UCSD-AML1 (cell line): ENCODE results near the gene COL16A1.

ENCODE experiments used
- DNase-seq: peaks from one replicate; lab custom pipeline; 2025; ENCODE audit not compliant: unreplicated experiment; lab: John Stamatoyannopoulos, UW

Gene COL16A1

DNA sequence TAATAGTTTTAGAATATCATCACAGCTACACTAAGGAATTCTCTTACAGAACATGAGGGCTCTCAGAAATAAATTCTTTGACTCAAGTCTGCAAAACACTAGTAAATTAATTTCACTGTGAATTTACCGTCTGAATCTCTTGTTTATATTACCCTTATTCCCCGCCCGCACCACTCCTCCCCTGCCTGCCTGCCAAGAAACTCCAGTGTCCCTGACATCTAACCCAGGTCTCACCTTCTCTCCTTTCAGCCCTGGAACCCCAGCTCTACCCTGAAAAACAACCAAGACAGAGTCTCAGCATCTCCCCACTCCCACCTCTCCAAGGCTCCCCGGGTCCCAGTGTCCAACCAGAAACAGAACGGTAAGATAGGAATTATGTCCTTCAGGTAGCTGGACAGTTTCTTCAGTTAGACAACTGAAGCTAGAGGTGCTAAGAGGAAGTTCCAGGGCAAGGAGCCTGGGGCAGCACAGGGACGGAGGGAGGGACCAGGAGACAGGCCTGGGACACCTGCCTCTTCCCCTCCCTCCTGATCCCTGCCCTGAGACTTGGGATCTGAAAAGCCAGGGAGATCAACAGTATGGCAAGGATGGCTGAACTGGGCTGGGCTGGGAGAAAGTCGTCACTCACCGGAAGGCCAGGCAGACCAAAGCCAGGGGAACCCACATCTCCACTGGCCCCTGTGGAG is 15.4 kb downstream of the COL16A1 start:
- no peak for DNase-seq

DNA sequence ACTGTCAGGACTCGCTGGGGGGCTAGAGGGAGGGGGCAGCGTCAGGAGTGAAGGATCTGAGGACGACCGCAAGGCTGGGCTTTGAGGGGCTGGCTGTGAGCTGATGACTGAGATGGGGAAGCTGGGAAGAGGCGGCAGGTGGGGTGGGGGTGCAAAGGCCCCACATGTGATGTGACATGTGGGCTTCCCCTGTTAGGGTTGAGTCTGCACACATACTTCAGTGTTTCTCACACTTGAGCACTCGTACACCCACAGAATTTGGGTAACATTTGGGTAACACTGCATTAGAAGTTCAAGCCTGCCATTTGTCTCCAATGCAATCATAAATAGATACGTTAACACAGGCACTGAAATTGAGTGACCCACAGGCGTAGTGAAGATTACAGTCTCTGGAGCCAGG is 16.2 kb downstream of the COL16A1 start:
- no peak for DNase-seq

- DNase-seq = no peak
Measured at GRCh38 chr1:31685795-31686194, 18.0 kb downstream of the COL16A1 start.

DNA sequence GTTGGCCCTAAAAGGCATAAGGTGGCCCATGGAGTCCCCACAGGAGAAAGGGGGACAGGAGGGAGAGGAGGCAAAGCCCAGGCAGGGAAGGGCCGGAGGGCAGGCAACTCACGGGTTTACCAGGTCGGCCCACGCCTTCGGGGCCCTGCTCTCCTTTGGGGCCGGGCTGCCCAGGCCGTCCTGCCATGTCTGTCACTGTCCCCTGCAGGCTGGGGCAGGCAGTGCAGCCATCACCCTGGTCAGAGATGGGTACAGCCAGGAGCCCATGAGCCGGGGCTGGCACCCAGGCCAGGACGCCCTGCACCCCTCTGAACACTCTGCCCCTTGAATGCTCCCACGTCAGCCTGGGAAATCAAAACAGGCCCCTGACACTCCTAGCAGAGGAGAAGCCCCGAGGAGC is 19.8 kb downstream of the COL16A1 start:
- peak; percentile 14 for DNase-seq

- DNase-seq = no peak
Measured at GRCh38 chr1:31681415-31681814, 22.4 kb downstream of the COL16A1 start.

GRCh38 chr1:31679676-31680230 is 24.1 kb downstream of the COL16A1 start:
- DNase-seq = no peak

- no peak for DNase-seq
Measured at GRCh38 chr1:31679091-31679490, 24.7 kb downstream of the COL16A1 start.

GRCh38 chr1:31678681-31679080 is 25.1 kb downstream of the COL16A1 start:
- no peak for DNase-seq

GRCh38 chr1:31677949-31678348 is 25.9 kb downstream of the COL16A1 start:
- DNase-seq = no peak

- DNase-seq = no peak
Measured at GRCh38 chr1:31677401-31677800, 26.4 kb downstream of the COL16A1 start.

- no peak for DNase-seq
Measured at GRCh38 chr1:31675756-31676155, 28.1 kb downstream of the COL16A1 start.

DNA sequence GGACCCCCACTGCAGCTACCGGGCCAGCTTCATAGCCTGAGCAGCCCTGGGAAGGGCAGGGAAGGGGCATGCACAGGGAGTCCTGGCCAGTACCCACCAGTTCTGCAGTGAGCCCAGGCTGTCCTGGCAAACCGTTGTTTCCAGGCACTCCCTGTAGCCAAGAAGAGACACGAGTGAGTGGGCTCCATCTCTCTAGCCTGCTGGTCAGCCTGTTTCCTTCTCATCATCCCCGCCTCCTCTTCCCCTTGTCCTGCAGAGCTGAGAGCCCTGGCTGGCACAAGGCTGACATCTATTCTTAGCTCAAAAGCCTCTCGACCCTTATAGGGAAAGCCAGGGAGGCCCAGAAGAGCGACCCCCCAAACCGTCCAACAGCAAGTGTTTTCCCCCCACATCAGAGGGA is 28.7 kb downstream of the COL16A1 start:
- DNase-seq = no peak

- no peak for DNase-seq
Measured at GRCh38 chr1:31674626-31675025, 29.2 kb downstream of the COL16A1 start.

GRCh38 chr1:31673433-31673832 is 30.4 kb downstream of the COL16A1 start:
- DNase-seq = no peak

DNA sequence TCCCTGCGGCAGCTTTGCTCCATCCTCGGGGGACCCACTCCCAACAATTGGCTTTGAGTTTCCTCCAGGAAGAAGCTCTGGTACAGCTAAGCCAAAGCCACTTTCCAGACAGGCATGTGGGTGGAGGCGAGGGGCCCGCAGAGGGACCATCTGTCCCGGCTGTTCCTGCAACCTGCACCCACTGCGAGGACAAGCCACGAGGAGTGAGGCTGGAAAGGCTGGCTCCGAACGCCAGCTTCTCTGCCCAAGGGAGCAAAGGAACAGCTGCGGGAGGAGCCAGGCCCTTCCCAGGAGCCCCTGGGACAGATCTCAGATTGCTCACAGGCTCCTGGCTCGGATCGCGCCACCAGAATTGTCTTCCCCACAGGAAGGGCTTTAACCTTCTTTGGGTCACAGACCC is 30.8 kb downstream of the COL16A1 start:
- DNase-seq = no peak

DNA sequence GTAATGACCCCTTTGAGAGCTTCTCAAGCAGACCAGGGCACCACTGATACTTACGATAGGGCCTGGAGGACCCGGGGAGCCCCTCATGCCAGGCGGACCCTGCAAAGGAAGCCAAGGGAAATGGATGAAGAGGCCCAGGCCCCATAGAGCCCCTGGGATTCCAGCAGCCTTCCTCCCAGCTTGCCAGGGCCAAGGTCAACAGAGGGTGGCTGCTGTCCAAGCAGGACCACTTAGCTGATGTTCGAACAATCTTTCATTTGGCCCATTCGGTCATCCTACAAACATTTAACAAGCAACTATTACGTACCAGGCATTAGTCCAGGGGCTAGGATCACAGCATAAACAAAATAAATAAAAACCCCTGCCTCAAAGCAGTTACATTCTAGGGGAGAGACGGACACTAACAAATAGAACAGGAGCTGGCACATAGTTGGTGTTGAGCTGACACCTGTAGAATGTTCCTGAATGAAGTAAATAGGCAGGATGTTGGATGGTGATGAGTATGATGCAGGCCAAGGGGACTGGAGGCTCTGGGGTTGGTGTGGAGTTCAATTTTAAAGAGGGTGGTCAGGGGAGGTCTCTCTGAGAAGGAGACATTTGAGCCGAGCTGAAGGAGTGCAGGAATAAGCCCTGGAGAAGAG is 32.1 kb downstream of the COL16A1 start:
- no peak for DNase-seq

- no peak for DNase-seq
Measured at GRCh38 chr1:31671147-31671546, 32.7 kb downstream of the COL16A1 start.

- DNase-seq = no peak
Measured at GRCh38 chr1:31670593-31670964, 33.2 kb downstream of the COL16A1 start.

- peak; percentile 37 for DNase-seq
Measured at GRCh38 chr1:31669786-31670592, 33.8 kb downstream of the COL16A1 start.

- no peak for DNase-seq
Measured at GRCh38 chr1:31669433-31669785, 34.4 kb downstream of the COL16A1 start.

DNA sequence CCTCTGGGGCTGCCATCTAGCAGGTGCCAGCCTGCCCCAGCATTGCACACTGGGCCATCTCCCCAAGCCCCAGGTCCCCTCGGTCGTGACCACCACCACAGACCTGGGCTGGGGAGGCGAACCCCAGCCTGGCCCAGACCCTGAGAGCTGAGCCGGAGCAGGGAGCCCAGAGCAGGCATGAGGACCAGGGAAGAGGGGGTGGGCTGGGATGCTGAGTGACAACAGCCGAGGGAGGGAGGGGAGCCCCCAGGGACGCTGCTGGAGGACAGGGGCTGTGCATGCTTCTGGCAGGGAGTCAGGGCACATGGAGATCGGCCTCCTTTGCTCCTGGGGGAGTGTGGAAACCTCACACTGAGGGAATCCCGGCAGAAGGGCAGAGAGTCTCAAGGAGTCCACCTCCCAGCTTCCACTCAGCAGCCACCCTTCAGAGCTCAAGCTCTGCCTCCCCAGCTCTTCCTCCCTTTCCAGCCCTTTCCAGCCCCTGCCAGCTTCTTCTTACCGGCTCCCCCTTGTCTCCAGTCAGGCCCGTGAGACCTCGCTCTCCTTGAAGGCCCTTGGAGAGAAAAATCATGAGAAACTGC is 35.4 kb downstream of the COL16A1 start:
- DNase-seq = no peak
